B cell (primary cell): Measurements from ENCODE around the gene PLEKHJ1.

Experiments
- EZH2 ChIP-seq: IDR thresholded peaks from 2 replicates; pipeline ENCODE4 v1.6.1; 2012; ENCODE audit warnings: borderline replicate concordance, low read depth, mild to moderate bottlenecking, moderate library complexity, low read length; ENCODE audit not compliant: insufficient read depth, poor library complexity, severe bottlenecking
- TF ChIP-seq, protein P1 (sequence below): fragments of 200-600 bp; IDR thresholded peaks from one replicate; pipeline ENCODE4 v1.8.0; 2022; ENCODE audit warnings: antibody characterized with exemption, mild to moderate bottlenecking

GRCh38 chr19:2235381-2236063 is 607 bp downstream of the PLEKHJ1 start:
- TF ChIP-seq EZH2 = no peak
- TF ChIP-seq, protein P1, sequence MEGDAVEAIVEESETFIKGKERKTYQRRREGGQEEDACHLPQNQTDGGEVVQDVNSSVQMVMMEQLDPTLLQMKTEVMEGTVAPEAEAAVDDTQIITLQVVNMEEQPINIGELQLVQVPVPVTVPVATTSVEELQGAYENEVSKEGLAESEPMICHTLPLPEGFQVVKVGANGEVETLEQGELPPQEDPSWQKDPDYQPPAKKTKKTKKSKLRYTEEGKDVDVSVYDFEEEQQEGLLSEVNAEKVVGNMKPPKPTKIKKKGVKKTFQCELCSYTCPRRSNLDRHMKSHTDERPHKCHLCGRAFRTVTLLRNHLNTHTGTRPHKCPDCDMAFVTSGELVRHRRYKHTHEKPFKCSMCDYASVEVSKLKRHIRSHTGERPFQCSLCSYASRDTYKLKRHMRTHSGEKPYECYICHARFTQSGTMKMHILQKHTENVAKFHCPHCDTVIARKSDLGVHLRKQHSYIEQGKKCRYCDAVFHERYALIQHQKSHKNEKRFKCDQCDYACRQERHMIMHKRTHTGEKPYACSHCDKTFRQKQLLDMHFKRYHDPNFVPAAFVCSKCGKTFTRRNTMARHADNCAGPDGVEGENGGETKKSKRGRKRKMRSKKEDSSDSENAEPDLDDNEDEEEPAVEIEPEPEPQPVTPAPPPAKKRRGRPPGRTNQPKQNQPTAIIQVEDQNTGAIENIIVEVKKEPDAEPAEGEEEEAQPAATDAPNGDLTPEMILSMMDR = no peak
